K562 (cell line): ENCODE results near the gene RARRES2. TPM values are rescaled to one million over a fixed set of nuclear protein-coding genes. Genes with fewer than 3 reads are reported as not detected.

Experiments used
- AFF4 ChIP-seq: sonication (generic); formaldehyde crosslinking; IDR thresholded peaks from 2 replicates; pipeline ENCODE4 v1.8.0; 2023; ENCODE audit warnings: mild to moderate bottlenecking, missing genetic modification reagents
- CBX1 ChIP-seq: sonication (generic); IDR thresholded peaks from 2 replicates; pipeline ENCODE4 v1.6.1; 2016; ENCODE audit warnings: antibody characterized with exemption, low read depth, mild to moderate bottlenecking
- CHD2 ChIP-seq: IDR thresholded peaks from 2 replicates; pipeline ENCODE4 v1.6.1; 2011; ENCODE audit warnings: low read depth, low read length
- FOS ChIP-seq: IDR thresholded peaks from 3 replicates; pipeline ENCODE4 v1.6.1; 2011; ENCODE audit not compliant: insufficient read length; ENCODE audit errors: extremely low read depth
- HDGF ChIP-seq: fragments of 450-650 bp; IDR thresholded peaks from 2 replicates; pipeline ENCODE4 v1.6.1; 2016
- MNT ChIP-seq, 2 experiments: fragments of 450-650 bp; conservative IDR thresholded peaks; 2 replicates each; pipeline ENCODE4 v1.6.1; 2017; ENCODE audit warnings: mild to moderate bottlenecking in 2 of 2, moderate library complexity in 2 of 2
- NFIC ChIP-seq: fragments of 450-650 bp; IDR thresholded peaks from 2 replicates; pipeline ENCODE4 v1.6.1; 2017; ENCODE audit warnings: mild to moderate bottlenecking, inconsistent platforms
- PHF8 ChIP-seq: fragments of 200-600 bp; sonication (generic); IDR thresholded peaks from 2 replicates; pipeline ENCODE4 v1.6.1; 2012; ENCODE audit warnings: mixed run types, mild to moderate bottlenecking, inconsistent platforms, low read length, moderate library complexity, borderline replicate concordance
- SETDB1 ChIP-seq: IDR thresholded peaks from one replicate; pipeline ENCODE4 v1.6.1; 2012; ENCODE audit warnings: low read length, control low read depth, inconsistent platforms
- SMARCC2 ChIP-seq: fragments of 450-650 bp; IDR thresholded peaks from 2 replicates; pipeline ENCODE4 v1.6.1; 2017; ENCODE audit warnings: antibody characterized with exemption, moderate library complexity, mild to moderate bottlenecking, low read depth
- SRF ChIP-seq, 2 experiments: fragments of 250-450, 450-650 bp in 1 of 2; sonication (Bioruptor Pico) in 1 of 2; sonication (generic) in 1 of 2; formaldehyde crosslinking; IDR thresholded peaks; 2 replicates each; pipeline versions ENCODE4 v1.5.0 to v1.5.1; 2020 to 2022; ENCODE audit warnings: mild to moderate bottlenecking in 1 of 2, missing genetic modification reagents in 1 of 2
- WHSC1 ChIP-seq: IDR thresholded peaks from one replicate; pipeline ENCODE4 v1.6.1; 2012; ENCODE audit warnings: low read length, control low read depth, inconsistent platforms
- ZFP1 ChIP-seq: fragments of 450-650 bp; formaldehyde crosslinking; IDR thresholded peaks from 2 replicates; pipeline ENCODE4 v1.4.0; 2020; ENCODE audit warnings: mild to moderate bottlenecking, mixed read lengths
- ZNF408 ChIP-seq: fragments of 250-450 bp; sonication (Bioruptor Pico); IDR thresholded peaks from 2 replicates; pipeline ENCODE4 v1.4.0; 2020; ENCODE audit warnings: low read depth, mild to moderate bottlenecking, moderate library complexity
- ZNF445 ChIP-seq: fragments of 250-450 bp; sonication (Bioruptor Pico); IDR thresholded peaks from 2 replicates; pipeline ENCODE4 v1.4.0; 2020; ENCODE audit warnings: low read depth, mild to moderate bottlenecking, moderate library complexity
- polyA plus RNA-seq, 8 experiments: library from polyadenylated mRNA; depleted of rRNA in 4 of 8; stranded (reverse) in 5 of 8; unstranded in 3 of 8; fragments of >200 nt; fragmentation: Nextera tagmentation in 2 of 8; fragmentation: Illumina TruSeq in 1 of 8; extraction: Ambion mirVana in 2 of 8; extraction: Trizol in 1 of 8; gene quantifications; 2 replicates each; pipeline versions ENCODE4 v1.2.1 to v1.2.3, GENCODE V29; 2011 to 2014; ENCODE audit warnings: inconsistent platforms in 1 of 8, missing spikeins in 1 of 8
- total RNA-seq, 7 experiments: library from RNA; depleted of rRNA in 6 of 7; stranded (reverse); fragments of >200 nt in 6 of 7; fragmentation: Illumina TruSeq in 2 of 7; extraction: Trizol in 2 of 7; gene quantifications; 2 replicates each; pipeline versions ENCODE4 v1.2.1 to v1.2.3, GENCODE V29; 2011 to 2021; ENCODE audit warnings: low replicate concordance in 1 of 7
- TF ChIP-seq, protein P1 (sequence below): fragments of 450-650 bp; formaldehyde crosslinking; IDR thresholded peaks from 2 replicates; pipeline ENCODE4 v1.4.0; 2020; ENCODE audit warnings: mild to moderate bottlenecking, mixed read lengths
- TF ChIP-seq, protein P2 (sequence below): fragments of 150-350 bp; IDR thresholded peaks from 2 replicates; pipeline ENCODE4 v1.6.1; 2014; ENCODE audit warnings: low read depth, mild to moderate bottlenecking, low read length, borderline replicate concordance
- TF ChIP-seq, protein P3 (sequence below): fragments of 450-650 bp; IDR thresholded peaks from 2 replicates; pipeline ENCODE4 v1.6.1; 2016; ENCODE audit warnings: low read depth, mild to moderate bottlenecking, moderate library complexity

Gene RARRES2
- total and polyA plus RNA-seq, 9 of the 15 experiments (the other 6 are each of a cell fraction or from before 2014, with no cell fraction given): 0.11 to 1.7 (median 0.23) TPM; not detected in 6

- peak in 1 of 2 experiments; percentile 54; a peak in 2 of 4 replicates for TF ChIP-seq MNT (conservative IDR thresholded peaks at IDR 0.05)
- no peak for TF ChIP-seq CHD2
- TF ChIP-seq NFIC: peak; percentile 78
- TF ChIP-seq SMARCC2: peak; percentile 86; the same call in 1 of the 2 replicates
- no peak for TF ChIP-seq WHSC1
- no peak; the same call in 1 of the 2 replicates for TF ChIP-seq AFF4 (CRISPR knock-in tag)
- no peak for TF ChIP-seq ZNF445 (CRISPR knock-in tag)
- TF ChIP-seq FOS: no peak
- TF ChIP-seq, protein P1, sequence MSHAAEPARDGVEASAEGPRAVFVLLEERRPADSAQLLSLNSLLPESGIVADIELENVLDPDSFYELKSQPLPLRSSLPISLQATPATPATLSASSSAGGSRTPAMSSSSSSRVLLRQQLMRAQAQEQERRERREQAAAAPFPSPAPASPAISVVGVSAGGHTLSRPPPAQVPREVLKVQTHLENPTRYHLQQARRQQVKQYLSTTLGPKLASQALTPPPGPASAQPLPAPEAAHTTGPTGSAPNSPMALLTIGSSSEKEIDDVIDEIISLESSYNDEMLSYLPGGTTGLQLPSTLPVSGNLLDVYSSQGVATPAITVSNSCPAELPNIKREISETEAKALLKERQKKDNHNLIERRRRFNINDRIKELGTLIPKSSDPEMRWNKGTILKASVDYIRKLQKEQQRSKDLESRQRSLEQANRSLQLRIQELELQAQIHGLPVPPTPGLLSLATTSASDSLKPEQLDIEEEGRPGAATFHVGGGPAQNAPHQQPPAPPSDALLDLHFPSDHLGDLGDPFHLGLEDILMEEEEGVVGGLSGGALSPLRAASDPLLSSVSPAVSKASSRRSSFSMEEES: no peak
- TF ChIP-seq, protein P2, sequence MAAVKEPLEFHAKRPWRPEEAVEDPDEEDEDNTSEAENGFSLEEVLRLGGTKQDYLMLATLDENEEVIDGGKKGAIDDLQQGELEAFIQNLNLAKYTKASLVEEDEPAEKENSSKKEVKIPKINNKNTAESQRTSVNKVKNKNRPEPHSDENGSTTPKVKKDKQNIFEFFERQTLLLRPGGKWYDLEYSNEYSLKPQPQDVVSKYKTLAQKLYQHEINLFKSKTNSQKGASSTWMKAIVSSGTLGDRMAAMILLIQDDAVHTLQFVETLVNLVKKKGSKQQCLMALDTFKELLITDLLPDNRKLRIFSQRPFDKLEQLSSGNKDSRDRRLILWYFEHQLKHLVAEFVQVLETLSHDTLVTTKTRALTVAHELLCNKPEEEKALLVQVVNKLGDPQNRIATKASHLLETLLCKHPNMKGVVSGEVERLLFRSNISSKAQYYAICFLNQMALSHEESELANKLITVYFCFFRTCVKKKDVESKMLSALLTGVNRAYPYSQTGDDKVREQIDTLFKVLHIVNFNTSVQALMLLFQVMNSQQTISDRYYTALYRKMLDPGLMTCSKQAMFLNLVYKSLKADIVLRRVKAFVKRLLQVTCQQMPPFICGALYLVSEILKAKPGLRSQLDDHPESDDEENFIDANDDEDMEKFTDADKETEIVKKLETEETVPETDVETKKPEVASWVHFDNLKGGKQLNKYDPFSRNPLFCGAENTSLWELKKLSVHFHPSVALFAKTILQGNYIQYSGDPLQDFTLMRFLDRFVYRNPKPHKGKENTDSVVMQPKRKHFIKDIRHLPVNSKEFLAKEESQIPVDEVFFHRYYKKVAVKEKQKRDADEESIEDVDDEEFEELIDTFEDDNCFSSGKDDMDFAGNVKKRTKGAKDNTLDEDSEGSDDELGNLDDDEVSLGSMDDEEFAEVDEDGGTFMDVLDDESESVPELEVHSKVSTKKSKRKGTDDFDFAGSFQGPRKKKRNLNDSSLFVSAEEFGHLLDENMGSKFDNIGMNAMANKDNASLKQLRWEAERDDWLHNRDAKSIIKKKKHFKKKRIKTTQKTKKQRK: no peak
- no peak; a peak in 1 of 4 replicates for TF ChIP-seq SRF (CRISPR knock-in tag; IDR thresholded peaks at IDR 0.05)
- TF ChIP-seq ZNF408 (CRISPR knock-in tag): no peak
- TF ChIP-seq CBX1: no peak
- no peak for TF ChIP-seq HDGF
- TF ChIP-seq ZFP1 (CRISPR knock-in tag): peak; percentile 38; the same call in 1 of the 2 replicates
- no peak for TF ChIP-seq SETDB1
- TF ChIP-seq, protein P3, sequence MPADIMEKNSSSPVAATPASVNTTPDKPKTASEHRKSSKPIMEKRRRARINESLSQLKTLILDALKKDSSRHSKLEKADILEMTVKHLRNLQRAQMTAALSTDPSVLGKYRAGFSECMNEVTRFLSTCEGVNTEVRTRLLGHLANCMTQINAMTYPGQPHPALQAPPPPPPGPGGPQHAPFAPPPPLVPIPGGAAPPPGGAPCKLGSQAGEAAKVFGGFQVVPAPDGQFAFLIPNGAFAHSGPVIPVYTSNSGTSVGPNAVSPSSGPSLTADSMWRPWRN: peak; percentile 73
- peak; percentile 20; the same call in 1 of the 2 replicates for TF ChIP-seq PHF8
These were observed 28.0 kb downstream of the RARRES2 start (continued) for GRCh38 chr7:150313367-150313809.
